Measurements from ENCODE around the gene STRN3.

GRCh38 chr14:31051023-31051422 is 24.8 kb upstream of the STRN3 start:
- TF ChIP-seq POLR2A (IDR thresholded peaks at IDR 0.05; ENCODE audit: low read depth, low read length) (no peak), POLR2AphosphoS5 (IDR thresholded peaks at IDR 0.05; ENCODE audit: low read depth, low read length) (no peak), TAF1 (IDR thresholded peaks at IDR 0.05; ENCODE audit: low read depth, low read length) (no peak), PAX5 (IDR thresholded peaks at IDR 0.05; ENCODE audit: insufficient read depth, low read length, severe bottlenecking) (no peak)

Data from GM12891 (cell line).